Endothelial cell of umbilical vein (primary cell): ENCODE measurements around the gene HOXD4. TPM values are rescaled to one million over a fixed set of nuclear protein-coding genes. Genes with fewer than 3 reads are reported as not detected.

Source experiments
- BruUV-seq: library from RNA; stranded (reverse); fragments of 400-500 nt; replicated peaks from 2 replicates; lab custom pipeline; 2021; lab: Mats Ljungman, UMichigan
- CTCF ChIA-PET: fragments of 300-600, 350-600 bp; sonication (Branson Sonifier 250); formaldehyde crosslinking; loops from one replicate; lab custom pipeline; 2021; ENCODE audit warnings: antibody characterized with exemption, inconsistent platforms; lab: Charles Lee
- POLR2A ChIA-PET: fragments of 300-600, 350-600 bp; sonication (Branson Sonifier 250); formaldehyde crosslinking; loops from one replicate; lab custom pipeline; 2021; ENCODE audit warnings: antibody characterized with exemption, inconsistent platforms; lab: Charles Lee
- DNase-seq: peaks from one replicate; pipeline ENCODE4 v3.0.0-alpha.2; 2011; ENCODE audit warnings: low read depth, low spot score
- FAIRE-seq: peaks from 2 replicates; lab custom pipeline; 2011; peaks lifted over from hg19 to GRCh38; lab: Jason Lieb, UNC
- H2AFZ ChIP-seq: 2 replicates; pipeline ENCODE4 v1.6.0; 2012; ENCODE audit warnings: low read depth, low read length, control low read depth, inconsistent platforms
- H3K27ac ChIP-seq: 2 replicates; pipeline ENCODE4 v1.5.1; 2011; ENCODE audit warnings: low read depth, mild to moderate bottlenecking, control low read depth, low read length, moderate library complexity; ENCODE audit not compliant: insufficient read depth
- H3K27me3 ChIP-seq, 2 experiments: 2 replicates each; pipeline versions ENCODE4 v1.6.0 to v1.6.1; 2011; ENCODE audit warnings: low read length in 2 of 2, mixed read lengths in 1 of 2; ENCODE audit not compliant: control insufficient read depth in 2 of 2, insufficient read depth in 2 of 2
- H3K36me3 ChIP-seq, 2 experiments: 2 replicates in 1 of 2; 3 replicates in 1 of 2; pipeline ENCODE4 v1.5.1; 2011; ENCODE audit warnings: low read length in 2 of 2, mild to moderate bottlenecking in 1 of 2, moderate library complexity in 1 of 2; ENCODE audit not compliant: control insufficient read depth in 2 of 2, insufficient read depth in 2 of 2; ENCODE audit errors: extremely low read depth in 1 of 2
- H3K4me1 ChIP-seq: 3 replicates; pipeline ENCODE4 v1.5.1; 2011; ENCODE audit warnings: mild to moderate bottlenecking, low read length; ENCODE audit not compliant: control insufficient read depth, insufficient read depth; ENCODE audit errors: extremely low read depth
- H3K4me2 ChIP-seq: 2 replicates; pipeline ENCODE4 v1.6.1; 2011; ENCODE audit warnings: low read length, control low read depth, mixed read lengths; ENCODE audit not compliant: insufficient read depth
- H3K4me3 ChIP-seq, 3 experiments: fragments of 200-600 bp in 1 of 3; sonication (generic), shearing (Covaris generic) in 1 of 3; replicated peaks in 1 of 3; 2 replicates each; pipeline ENCODE4 v1.5.1; 2011 to 2016; ENCODE audit warnings: control low read depth in 3 of 3, low read length in 3 of 3, mild to moderate bottlenecking in 2 of 3, inconsistent platforms in 1 of 3, low read depth in 1 of 3, moderate library complexity in 1 of 3; ENCODE audit not compliant: insufficient read depth in 1 of 3
- H3K79me2 ChIP-seq: 2 replicates; pipeline ENCODE4 v1.6.0; 2012; ENCODE audit warnings: low read length, inconsistent platforms; ENCODE audit not compliant: control insufficient read depth, insufficient read depth
- H3K9ac ChIP-seq: replicated peaks from 2 replicates; pipeline ENCODE3; 2011; ENCODE audit warnings: low read length, control low read depth; ENCODE audit not compliant: insufficient read depth; ENCODE audit errors: extremely low read depth
- H3K9me1 ChIP-seq: replicated peaks from 3 replicates; pipeline ENCODE4 v1.6.0; 2011; ENCODE audit warnings: mild to moderate bottlenecking, low read length; ENCODE audit not compliant: control insufficient read depth, insufficient read depth; ENCODE audit errors: extremely low read depth
- H3K9me3 ChIP-seq: replicated peaks from 2 replicates; pipeline ENCODE4 v1.5.1; 2012; ENCODE audit warnings: low read length, inconsistent platforms; ENCODE audit not compliant: control insufficient read depth, insufficient read depth
- H4K20me1 ChIP-seq: replicated peaks from 2 replicates; pipeline ENCODE3; 2011; ENCODE audit warnings: mild to moderate bottlenecking, low read length; ENCODE audit not compliant: control insufficient read depth, insufficient read depth; ENCODE audit errors: extremely low read depth
- CTCF ChIP-seq, 2 donors: IDR thresholded peaks; 1 replicate in 1 of 2; 2 replicates in 1 of 2; pipeline ENCODE4 v1.5.1; 2011; ENCODE audit warnings: low read length in 2 of 2, mild to moderate bottlenecking in 2 of 2, moderate library complexity in 2 of 2, control low read depth in 1 of 2, inconsistent platforms in 1 of 2, low read depth in 1 of 2; ENCODE audit not compliant: insufficient read depth in 1 of 2; ENCODE audit errors: extremely low read depth in 1 of 2
- EZH2 ChIP-seq: IDR thresholded peaks from 2 replicates; pipeline ENCODE4 v1.6.1; 2012; ENCODE audit warnings: borderline replicate concordance, low read depth, mild to moderate bottlenecking, moderate library complexity, low read length, inconsistent platforms; ENCODE audit not compliant: severe bottlenecking
- FOS ChIP-seq: IDR thresholded peaks from 2 replicates; pipeline ENCODE4 v1.6.1; 2011; ENCODE audit warnings: mild to moderate bottlenecking, low read length, moderate library complexity, borderline replicate concordance; ENCODE audit not compliant: insufficient read depth
- GATA2 ChIP-seq: IDR thresholded peaks from 2 replicates; pipeline ENCODE4 v1.7.0; 2011; ENCODE audit warnings: low read depth, mild to moderate bottlenecking, moderate library complexity, mixed read lengths, low read length; ENCODE audit not compliant: insufficient read length, insufficient read depth
- JUN ChIP-seq: IDR thresholded peaks from 2 replicates; pipeline ENCODE4 v1.6.1; 2011; ENCODE audit warnings: borderline replicate concordance, low read depth; ENCODE audit not compliant: insufficient read length, insufficient read depth
- MAX ChIP-seq: IDR thresholded peaks from 2 replicates; pipeline ENCODE4 v1.6.1; 2011; ENCODE audit not compliant: insufficient read depth, insufficient read length
- MYC ChIP-seq: IDR thresholded peaks from one replicate; pipeline ENCODE4 v1.6.1; 2011; ENCODE audit warnings: mild to moderate bottlenecking, low read depth, low read length
- POLR2A ChIP-seq: IDR thresholded peaks from 2 replicates; pipeline ENCODE4 v1.6.1; 2012; ENCODE audit warnings: low read depth, mild to moderate bottlenecking, control low read depth, low read length
- POLR2AphosphoS5 ChIP-seq: IDR thresholded peaks from 2 replicates; pipeline ENCODE4 v1.6.1; 2012; ENCODE audit warnings: low read depth, mild to moderate bottlenecking, control low read depth, low read length, moderate library complexity; ENCODE audit not compliant: insufficient read depth
- dilution Hi-C: fragments of 300-500 bp; cut with MboI; formaldehyde crosslinking; loops from one replicate; pipeline ENCODE4 v1.15.0; 2019; ENCODE audit warnings: low sequenced_read_pairs; ENCODE audit not compliant: extremely low pct_ligation_motif_present
- intact Hi-C: fragments of 100-400 bp; cut with micrococcal nuclease; formaldehyde crosslinking; loops from one replicate; pipeline ENCODE4 v1.10.0; 2022
- polyA plus RNA-seq, 4 experiments: library from polyadenylated mRNA; depleted of rRNA in 3 of 4; stranded (reverse) in 3 of 4; unstranded in 1 of 4; fragments of >200 nt; gene quantifications; 2 replicates each; pipeline versions ENCODE4 v1.2.1 to v1.2.3, GENCODE V29; 2011 to 2012; ENCODE audit warnings: missing spikeins in 1 of 4
- total RNA-seq: library from RNA; stranded (reverse); gene quantifications from 2 replicates; pipeline ENCODE4 v1.2.3, GENCODE V29; 2021

Gene HOXD4
- total and polyA plus RNA-seq, 2 donors (not counting 3 experiments of a cell fraction or from before 2014, with no cell fraction given) = 7.6 to 13.7 TPM

- ChIA-PET CTCF (interaction anchor here (0.6 to 9.3 kb wide), 4 partner anchors 306 to 504 kb away, joined by 3 to 338 read pairs (median 7); no protein-coding TSS in a partner anchor), POLR2A (no interaction called here)
- no TSS peak for BruUV-seq
- DNase-seq (no peak), FAIRE-seq (no peak)
- Histone ChIP-seq H3K36me3 (peaks cover 2 to 10% of the 10 kb centered on the region in 2 experiments), H3K27ac (no peak overlapping the region), H2AFZ (no peak overlapping the region), H4K20me1 (no peaks in the 10 kb centered on the region), H3K9ac (no peak overlapping the region), H3K27me3 (no peaks in the 10 kb centered on the region), H3K4me2 (no peak overlapping the region), H3K4me1 (no peaks in the 10 kb centered on the region), H3K4me3 (no peak overlapping the region), H3K9me1 (no peaks in the 10 kb centered on the region), H3K79me2 (peaks cover 56% of the 10 kb centered on the region), H3K9me3 (no peaks in the 10 kb centered on the region)
- intact Hi-C loops (no loop called here), dilution Hi-C loops (loop anchor here (25.0 kb wide), 1 partner anchor 490 kb away; no protein-coding TSS in a partner anchor)
- TF ChIP-seq JUN (no peak), CTCF (IDR thresholded peaks at IDR 0.05; ENCODE audit: extremely low read depth in 1 of 2, insufficient read depth in 1 of 2, low read depth in 1 of 2, low read length in 2 of 2) (no peak), MAX (no peak), MYC (no peak), POLR2A (no peak), FOS (no peak), GATA2 (no peak), EZH2 (no peak), POLR2AphosphoS5 (no peak)
Measured at GRCh38 chr2:176147210-176147799, 4.0 kb upstream of the HOXD4 start.
